GM06990 (cell line): ENCODE measurements around the gene UCK2.

Source experiments
- DNase-seq: peaks from one replicate; pipeline ENCODE4 v3.0.0-alpha.2; 2011; ENCODE audit not compliant: insufficient read length; ENCODE audit errors: extremely low read depth
- H3K27me3 ChIP-seq: replicated peaks from 2 replicates; pipeline ENCODE4 v1.6.0; 2011; ENCODE audit warnings: low read length; ENCODE audit not compliant: control insufficient read depth, insufficient read depth
- H3K36me3 ChIP-seq: 2 replicates; pipeline ENCODE4 v1.5.1; 2011; ENCODE audit warnings: low read length; ENCODE audit not compliant: control insufficient read depth, insufficient read depth
- H3K4me3 ChIP-seq: replicated peaks from 2 replicates; pipeline ENCODE4 v1.5.1; 2011; ENCODE audit warnings: low read depth, mild to moderate bottlenecking, control low read depth, low read length
- TF ChIP-seq, protein P1 (sequence below): IDR thresholded peaks from 2 replicates; pipeline ENCODE4 v1.5.1; 2011; ENCODE audit warnings: low read length, control low read depth, mild to moderate bottlenecking, inconsistent platforms; ENCODE audit not compliant: insufficient read depth, poor library complexity, severe bottlenecking

UCK2 gene

DNA sequence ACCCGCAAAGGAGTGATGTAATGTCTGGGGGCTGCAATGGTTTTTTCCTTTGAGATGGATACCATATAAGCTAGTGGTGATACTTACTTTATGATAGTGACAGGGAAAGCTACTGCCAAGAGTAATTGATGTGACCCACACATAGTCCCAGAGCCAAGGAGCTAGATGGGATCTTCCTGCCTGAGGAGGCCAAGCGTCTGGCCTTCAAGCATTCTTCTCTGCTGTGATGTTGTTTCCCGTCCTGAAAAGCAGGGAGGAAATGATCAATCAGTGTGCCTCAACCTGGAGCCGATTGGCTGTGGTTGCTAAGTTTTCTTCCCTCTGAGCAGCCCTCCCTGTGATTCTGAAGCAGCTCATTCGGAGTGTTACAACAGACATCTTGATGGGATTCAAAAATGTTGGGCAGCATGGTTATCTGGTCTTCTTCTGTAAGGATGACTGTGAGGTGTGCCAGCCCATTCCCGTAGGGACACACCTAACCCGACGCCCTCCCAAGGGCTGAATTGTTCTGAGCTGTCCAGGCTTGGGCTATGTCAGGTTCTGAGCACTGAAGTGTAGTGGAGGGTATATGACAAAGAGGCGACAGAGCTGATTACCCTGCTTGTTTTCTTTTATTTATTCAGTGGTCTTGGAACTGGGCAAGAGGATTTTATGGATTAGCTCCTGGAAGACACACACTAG lies 56.7 kb downstream of the UCK2 start:
- H3K27me3 ChIP-seq = no peaks in the 10 kb centered on the region
- no peaks in the 10 kb centered on the region for H3K36me3 ChIP-seq
- DNase-seq = no peak
- TF ChIP-seq, protein P1, sequence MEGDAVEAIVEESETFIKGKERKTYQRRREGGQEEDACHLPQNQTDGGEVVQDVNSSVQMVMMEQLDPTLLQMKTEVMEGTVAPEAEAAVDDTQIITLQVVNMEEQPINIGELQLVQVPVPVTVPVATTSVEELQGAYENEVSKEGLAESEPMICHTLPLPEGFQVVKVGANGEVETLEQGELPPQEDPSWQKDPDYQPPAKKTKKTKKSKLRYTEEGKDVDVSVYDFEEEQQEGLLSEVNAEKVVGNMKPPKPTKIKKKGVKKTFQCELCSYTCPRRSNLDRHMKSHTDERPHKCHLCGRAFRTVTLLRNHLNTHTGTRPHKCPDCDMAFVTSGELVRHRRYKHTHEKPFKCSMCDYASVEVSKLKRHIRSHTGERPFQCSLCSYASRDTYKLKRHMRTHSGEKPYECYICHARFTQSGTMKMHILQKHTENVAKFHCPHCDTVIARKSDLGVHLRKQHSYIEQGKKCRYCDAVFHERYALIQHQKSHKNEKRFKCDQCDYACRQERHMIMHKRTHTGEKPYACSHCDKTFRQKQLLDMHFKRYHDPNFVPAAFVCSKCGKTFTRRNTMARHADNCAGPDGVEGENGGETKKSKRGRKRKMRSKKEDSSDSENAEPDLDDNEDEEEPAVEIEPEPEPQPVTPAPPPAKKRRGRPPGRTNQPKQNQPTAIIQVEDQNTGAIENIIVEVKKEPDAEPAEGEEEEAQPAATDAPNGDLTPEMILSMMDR = no peak
- no peak overlapping the region for H3K4me3 ChIP-seq

DNA sequence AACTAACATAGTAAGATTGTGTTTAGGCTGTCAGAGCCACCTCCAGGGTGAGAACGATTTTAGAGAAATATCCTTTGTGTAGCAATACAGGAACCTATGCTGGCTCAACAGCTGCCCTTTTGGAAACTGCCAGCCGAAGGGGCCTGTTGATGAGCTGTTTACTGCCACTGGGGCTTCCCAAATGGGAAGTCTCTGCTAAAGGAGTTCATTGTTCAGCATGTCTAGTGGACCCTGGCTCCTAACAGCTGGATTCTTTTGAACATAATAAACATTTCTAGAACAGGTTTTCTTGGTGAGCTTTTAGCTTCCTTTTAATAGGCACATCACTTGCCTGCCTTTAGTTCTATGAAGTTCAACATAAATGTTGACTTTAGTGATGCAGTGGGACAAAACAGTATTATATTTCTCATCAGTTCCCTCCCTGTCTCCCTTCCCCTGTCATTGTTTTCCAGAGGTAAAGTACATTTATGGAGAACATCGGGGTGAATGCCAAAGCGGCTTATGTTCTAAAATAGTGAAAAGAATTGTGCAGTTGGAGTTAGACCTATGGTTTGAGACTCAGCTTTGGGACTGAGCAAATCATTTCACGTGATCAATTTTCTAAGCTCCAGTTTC lies 57.4 kb downstream of the UCK2 start:
- Histone ChIP-seq H3K4me3 (no peak overlapping the region), H3K27me3 (no peaks in the 10 kb centered on the region), H3K36me3 (no peaks in the 10 kb centered on the region)
- TF ChIP-seq, protein P1 = no peak
- no peak for DNase-seq

DNA sequence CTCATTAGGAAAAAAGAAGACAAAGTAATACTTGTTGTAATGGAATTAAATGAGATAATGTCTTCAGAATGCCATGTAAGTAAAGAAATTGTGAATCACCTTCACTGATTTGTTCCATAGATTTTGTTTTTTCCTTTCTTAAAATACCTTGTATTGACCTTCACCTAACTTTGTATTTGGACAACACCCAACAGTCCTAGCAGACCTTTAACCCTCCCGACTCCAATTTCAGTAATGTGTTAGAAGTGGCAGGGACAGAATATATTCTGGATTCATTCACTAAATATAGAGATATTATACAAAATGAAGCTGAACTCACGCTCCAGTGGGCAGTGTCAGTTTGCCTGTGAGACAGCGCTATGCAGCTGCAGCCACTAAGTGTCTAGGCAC lies 57.9 kb downstream of the UCK2 start:
- Histone ChIP-seq H3K27me3 (no peaks in the 10 kb centered on the region), H3K4me3 (no peak overlapping the region), H3K36me3 (no peaks in the 10 kb centered on the region; the same call in 1 of the 2 replicates)
- TF ChIP-seq, protein P1 = no peak
- no peak for DNase-seq

DNA sequence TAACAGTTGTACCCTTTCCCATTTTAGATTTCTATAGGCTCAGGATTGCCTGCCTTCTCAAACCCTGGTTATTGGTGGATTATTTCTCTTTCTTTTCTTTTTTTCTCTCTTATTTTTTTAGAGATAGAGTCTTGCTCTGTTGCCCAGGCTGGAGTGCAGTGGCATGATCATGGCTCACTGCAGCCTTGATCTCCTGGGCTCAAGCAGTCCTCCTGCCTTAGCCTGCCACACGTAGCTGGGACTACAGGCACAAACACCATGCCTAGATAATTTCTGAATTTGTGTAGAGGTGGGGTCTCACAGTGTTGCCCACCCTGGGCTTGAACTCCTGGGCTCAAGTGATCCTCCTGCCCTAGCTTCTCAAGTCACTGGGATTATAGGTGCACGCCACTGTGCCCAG lies 58.8 kb downstream of the UCK2 start:
- peaks cover 5% of the 10 kb centered on the region for H3K36me3 ChIP-seq
- TF ChIP-seq, protein P1 = no peak
- DNase-seq = no peak
- H3K27me3 ChIP-seq = no peaks in the 10 kb centered on the region
- H3K4me3 ChIP-seq = no peak overlapping the region

DNA sequence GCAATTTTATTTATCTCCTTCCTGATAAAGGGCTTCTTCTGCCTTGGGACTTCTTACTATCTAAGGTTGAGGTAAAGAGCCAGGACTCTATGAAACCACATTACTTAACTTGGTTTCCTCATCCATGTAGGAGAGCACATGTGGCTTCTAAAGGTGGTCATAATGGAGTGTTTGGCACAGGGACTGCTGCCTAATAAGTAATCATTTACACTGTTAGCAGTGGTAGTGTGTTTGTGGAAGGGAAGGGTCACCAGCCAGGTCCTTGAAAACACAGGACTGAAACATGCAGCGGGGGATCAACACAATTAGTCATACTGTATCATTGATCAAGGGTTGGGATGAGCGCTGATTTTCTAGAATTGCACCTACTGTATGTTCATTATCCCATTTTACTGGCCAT lies 59.6 kb downstream of the UCK2 start:
- no peak overlapping the region for H3K4me3 ChIP-seq
- H3K27me3 ChIP-seq = no peaks in the 10 kb centered on the region
- peaks cover 11% of the 10 kb centered on the region for H3K36me3 ChIP-seq
- no peak for DNase-seq
- TF ChIP-seq, protein P1 = no peak
